Breast epithelium (tissue), 4 donors: ENCODE measurements around the gene C4orf50. TPM values are rescaled to one million over a fixed set of nuclear protein-coding genes. Genes with fewer than 3 reads are reported as not detected.

ENCODE experiments used
- DNase-seq, 2 donors: peaks; one replicate each; pipeline ENCODE4 v3.0.0-alpha.2; 2019; ENCODE audit warnings: low spot score in 2 of 2
- H3K27ac ChIP-seq, 2 donors: fragments of 200-600 bp; sonication (generic) in 1 of 2; one replicate each; pipeline ENCODE4 v1.5.1; 2016 to 2019; ENCODE audit warnings: mild to moderate bottlenecking in 1 of 2
- H3K27me3 ChIP-seq, 2 donors: fragments of 200-600 bp; sonication (generic) in 1 of 2; one replicate each; pipeline versions ENCODE4 v1.5.1 to v1.6.0; 2017 to 2019; ENCODE audit warnings: control low read depth in 1 of 2, mild to moderate bottlenecking in 1 of 2
- H3K36me3 ChIP-seq: fragments of 200-600 bp; one replicate; pipeline ENCODE4 v1.5.1; 2019
- H3K4me1 ChIP-seq, 2 donors: fragments of 200-600 bp; sonication (generic); one replicate each; pipeline ENCODE4 v1.5.1; 2016 to 2019; ENCODE audit warnings: control low read depth in 1 of 2
- H3K4me3 ChIP-seq, 3 donors: fragments of 200-600 bp; sonication (generic); 1 replicate in 2 of 3; 2 replicates in 1 of 3; pipeline ENCODE4 v1.5.1; 2016 to 2019; ENCODE audit warnings: mild to moderate bottlenecking in 3 of 3, moderate library complexity in 2 of 3
- H3K9me3 ChIP-seq, 2 donors: fragments of 200-600 bp; sonication (generic) in 1 of 2; one replicate each; pipeline ENCODE4 v1.5.1; 2016 to 2019; ENCODE audit warnings: control low read depth in 1 of 2
- CTCF ChIP-seq, 3 donors: fragments of 450-650 bp; IDR thresholded peaks; one replicate each; pipeline ENCODE4 v1.5.1; 2016 to 2017; ENCODE audit warnings: antibody characterized with exemption in 3 of 3, mild to moderate bottlenecking in 3 of 3, moderate library complexity in 3 of 3
- POLR2A ChIP-seq: fragments of 450-650 bp; IDR thresholded peaks from one replicate; pipeline ENCODE4 v1.6.1; 2016; ENCODE audit warnings: antibody characterized with exemption, mild to moderate bottlenecking, moderate library complexity
- POLR2AphosphoS5 ChIP-seq, 3 donors: sonication (generic); formaldehyde crosslinking; IDR thresholded peaks; one replicate each; pipeline ENCODE4 v1.6.1; 2017; ENCODE audit warnings: antibody characterized with exemption in 3 of 3
- intact Hi-C: fragments of 100-400 bp; cut with DNase I; formaldehyde crosslinking; loops from one replicate; pipeline ENCODE4 v1.15.1; 2023; ENCODE audit warnings: low total_unique reads
- total RNA-seq, 3 donors: library from RNA; depleted of rRNA; stranded (reverse); fragments of >200 nt; gene quantifications; one replicate each; pipeline ENCODE4 v1.1.0, GENCODE V29; 2016

Gene C4orf50
- total RNA-seq, 3 donors from 2014 or later: under 0.01 TPM; not detected in 1

GRCh38 chr4:5974321-5974720 is 43.9 kb downstream of the C4orf50 start:
- Histone ChIP-seq H3K27ac (no peak overlapping the region), H3K4me3 (no peak overlapping the region), H3K36me3 (no peaks in the 10 kb centered on the region), H3K27me3 (peaks cover 0 to 47% of the 10 kb centered on the region in 2 donors), H3K9me3 (no peaks in the 10 kb centered on the region), H3K4me1 (no peaks in the 10 kb centered on the region)
- intact Hi-C loops: loop anchor here (5.0 kb wide), 1 partner anchor 1647 kb away; no protein-coding TSS in a partner anchor
- DNase-seq: no peak
- TF ChIP-seq POLR2A (no peak), CTCF (IDR thresholded peaks at IDR 0.05) (no peak), POLR2AphosphoS5 (IDR thresholded peaks at IDR 0.05) (no peak)

- intact Hi-C loops: loop anchor here (5.0 kb wide), 1 partner anchor 1646 kb away; no protein-coding TSS in a partner anchor
- no peaks in the 10 kb centered on the region for H3K4me1 ChIP-seq
- peak in 1 of 2 donors; percentile 43 for DNase-seq
Observed at GRCh38 chr4:5973486-5974220, 44.6 kb downstream of the C4orf50 start.

GRCh38 chr4:5973033-5973432 is 45.2 kb downstream of the C4orf50 start:
- Histone ChIP-seq H3K4me1 (no peaks in the 10 kb centered on the region), H3K27me3 (peaks cover 0 to 47% of the 10 kb centered on the region in 2 donors), H3K36me3 (no peaks in the 10 kb centered on the region), H3K9me3 (no peaks in the 10 kb centered on the region), H3K4me3 (no peak overlapping the region), H3K27ac (no peak overlapping the region)
- intact Hi-C loops: loop anchor here (5.0 kb wide), 1 partner anchor 1646 kb away; no protein-coding TSS in a partner anchor
- no peak for TF ChIP-seq CTCF (IDR thresholded peaks at IDR 0.05)
- no peak for TF ChIP-seq POLR2A
- TF ChIP-seq POLR2AphosphoS5 (IDR thresholded peaks at IDR 0.05): no peak
- DNase-seq: peak in 1 of 2 donors; percentile 20

More at GRCh38 chr4:5973486-5974220, 44.6 kb downstream of the C4orf50 start:
- no peaks in the 10 kb centered on the region for H3K9me3 ChIP-seq
- H3K27me3 ChIP-seq: peaks cover 0 to 47% of the 10 kb centered on the region in 2 donors
- H3K36me3 ChIP-seq: no peaks in the 10 kb centered on the region
- H3K27ac ChIP-seq: no peak overlapping the region
- TF ChIP-seq POLR2AphosphoS5 (IDR thresholded peaks at IDR 0.05) (no peak), CTCF (IDR thresholded peaks at IDR 0.05) (no peak), POLR2A (no peak)
- H3K4me3 ChIP-seq: no peak overlapping the region

GRCh38 chr4:5972571-5972970 is 45.7 kb downstream of the C4orf50 start:
- H3K27ac ChIP-seq: no peak overlapping the region
- TF ChIP-seq CTCF (IDR thresholded peaks at IDR 0.05) (no peak), POLR2A (no peak), POLR2AphosphoS5 (IDR thresholded peaks at IDR 0.05) (no peak)
- H3K4me1 ChIP-seq: no peaks in the 10 kb centered on the region
- peaks cover 0 to 47% of the 10 kb centered on the region in 2 donors for H3K27me3 ChIP-seq
- peak in 1 of 2 donors; percentile 31 for DNase-seq
- no peak overlapping the region for H3K4me3 ChIP-seq
- H3K9me3 ChIP-seq: no peaks in the 10 kb centered on the region
- H3K36me3 ChIP-seq: no peaks in the 10 kb centered on the region
- intact Hi-C loops: loop anchor here (5.0 kb wide), 1 partner anchor 1645 kb away; no protein-coding TSS in a partner anchor

- intact Hi-C loops: loop anchor here (5.0 kb wide), 1 partner anchor 1644 kb away; no protein-coding TSS in a partner anchor
- Histone ChIP-seq H3K36me3 (no peaks in the 10 kb centered on the region), H3K9me3 (no peaks in the 10 kb centered on the region), H3K4me3 (no peak overlapping the region), H3K27me3 (peaks cover 0 to 47% of the 10 kb centered on the region in 2 donors), H3K4me1 (no peaks in the 10 kb centered on the region), H3K27ac (no peak overlapping the region)
- peak in 1 of 2 donors; percentile 37 for DNase-seq
- TF ChIP-seq CTCF (IDR thresholded peaks at IDR 0.05): no peak
- TF ChIP-seq POLR2A: no peak
- no peak for TF ChIP-seq POLR2AphosphoS5 (IDR thresholded peaks at IDR 0.05)
Observed at GRCh38 chr4:5971078-5971450, 47.2 kb downstream of the C4orf50 start.
